A549 (cell line): ENCODE data around the gene POLR1C. TPM values are rescaled to one million over a fixed set of nuclear protein-coding genes. Genes with fewer than 3 reads are reported as not detected.
"Not testable (repeated sequence)": the region's sequence is repeated elsewhere in the genome, so short reads cannot be mapped to it uniquely, and the experiment has no call there.

Source experiments
- ATAC-seq, 2 experiments: fragments of 200-7000 bp in 1 of 2; fragments of >200 bp in 1 of 2; cut with Nextera tagmentation in 1 of 2; cut with Tn5 transposase in 1 of 2; 3 replicates each; pipeline versions ENCODE4 v1.8.0 to v1.9.1; 2018 to 2020; ENCODE audit warnings: mild to moderate bottlenecking in 1 of 2, moderate library complexity in 1 of 2
- CTCF ChIA-PET: fragments of 300-600 bp; sonication (Branson Sonifier 250); formaldehyde crosslinking; extraction: SDS; loops from one replicate; lab custom pipeline; 2021; ENCODE audit warnings: antibody characterized with exemption, inconsistent platforms; lab: Yijun Ruan, JAX
- POLR2A ChIA-PET: fragments of 350-600 bp; formaldehyde crosslinking; extraction: SDS; loops from one replicate; lab custom pipeline; 2021; ENCODE audit warnings: antibody characterized with exemption, inconsistent platforms; lab: Yijun Ruan, JAX
- DNase-seq, 2 experiments: peaks; one replicate each; pipeline versions ENCODE4 v3.0.0 to v3.0.0-alpha.2; 2011 to 2016; ENCODE audit warnings: low read depth in 1 of 2, low spot score in 1 of 2
- FAIRE-seq: peaks from 2 replicates; lab custom pipeline; 2011; peaks lifted over from hg19 to GRCh38; lab: Jason Lieb, UNC
- H3K27ac ChIP-seq, 2 experiments: fragments of >200 bp; sonication (Bioruptor Twin); formaldehyde crosslinking; 3 replicates each; pipeline ENCODE4 v1.5.1; 2016 to 2017
- H3K4me1 ChIP-seq: fragments of >200 bp; sonication (Bioruptor Twin); formaldehyde crosslinking; 3 replicates; pipeline ENCODE4 v1.6.1; 2016
- H3K4me2 ChIP-seq: fragments of >200 bp; sonication (Bioruptor Twin); formaldehyde crosslinking; 3 replicates; pipeline ENCODE4 v1.6.1; 2016
- H3K4me3 ChIP-seq: fragments of >200 bp; sonication (Bioruptor Twin); formaldehyde crosslinking; 3 replicates; pipeline ENCODE4 v1.5.1; 2016
- H3K9me3 ChIP-seq: fragments of >200 bp; sonication (Bioruptor Twin); formaldehyde crosslinking; 3 replicates; pipeline ENCODE4 v1.6.1; 2016
- BHLHE40 ChIP-seq: IDR thresholded peaks from 2 replicates; pipeline ENCODE4 v1.6.1; 2012; ENCODE audit warnings: low read depth, low read length, inconsistent platforms
- CBX2 ChIP-seq: fragments of 200-600 bp; sonication (generic); IDR thresholded peaks from 2 replicates; pipeline ENCODE4 v1.6.1; 2016; ENCODE audit warnings: low read depth, mild to moderate bottlenecking, borderline replicate concordance
- CEBPB ChIP-seq, 2 experiments: fragments of >200 bp in 1 of 2; sonication (Bioruptor Twin) in 1 of 2; formaldehyde crosslinking in 1 of 2; IDR thresholded peaks; 2 replicates each; pipeline ENCODE4 v1.6.1; 2012 to 2016
- CHD4 ChIP-seq: fragments of 200-600 bp; sonication (generic); IDR thresholded peaks from 2 replicates; pipeline ENCODE4 v1.6.1; 2016; ENCODE audit warnings: antibody characterized with exemption, mild to moderate bottlenecking, borderline replicate concordance
- CTCF ChIP-seq: fragments of >200 bp; sonication (Bioruptor Twin); formaldehyde crosslinking; IDR thresholded peaks from 3 replicates; pipeline ENCODE4 v1.5.1; 2016
- E2F6 ChIP-seq: IDR thresholded peaks from 2 replicates; pipeline ENCODE4 v1.6.1; 2012; ENCODE audit warnings: low read depth, borderline replicate concordance
- EHF ChIP-seq: fragments of 250-450 bp; sonication (Bioruptor Pico); IDR thresholded peaks from 2 replicates; pipeline ENCODE4 v1.5.0; 2020; ENCODE audit warnings: mild to moderate bottlenecking
- ELK1 ChIP-seq: fragments of 150-350 bp; IDR thresholded peaks from 2 replicates; pipeline ENCODE4 v1.6.1; 2014; ENCODE audit warnings: low read depth, mild to moderate bottlenecking, low read length
- FOSB ChIP-seq: fragments of 250-450 bp; sonication (Bioruptor Pico); IDR thresholded peaks from 2 replicates; pipeline ENCODE4 v1.5.0; 2020; ENCODE audit warnings: mild to moderate bottlenecking, moderate library complexity
- GATA3 ChIP-seq: IDR thresholded peaks from 2 replicates; pipeline ENCODE4 v1.6.1; 2012; ENCODE audit warnings: borderline replicate concordance
- HDAC2 ChIP-seq: fragments of 200-600 bp; sonication (generic); IDR thresholded peaks from 2 replicates; pipeline ENCODE4 v1.6.1; 2016
- HES2 ChIP-seq: fragments of >200 bp; sonication (Bioruptor Twin); formaldehyde crosslinking; IDR thresholded peaks from 2 replicates; pipeline ENCODE4 v1.6.1; 2016
- HEYL ChIP-seq: fragments of 250-450 bp; sonication (Bioruptor Pico); IDR thresholded peaks from 2 replicates; pipeline ENCODE4 v1.8.0; 2021; ENCODE audit warnings: mild to moderate bottlenecking, moderate library complexity
- HMGXB4 ChIP-seq: fragments of 250-450 bp; sonication (Bioruptor Pico); IDR thresholded peaks from 2 replicates; pipeline ENCODE4 v1.5.0; 2021; ENCODE audit warnings: mild to moderate bottlenecking, moderate library complexity, borderline replicate concordance
- HOXB13 ChIP-seq: fragments of 250-450 bp; sonication (Bioruptor Pico); IDR thresholded peaks from 2 replicates; pipeline ENCODE4 v1.5.0; 2020; ENCODE audit warnings: low read depth, mild to moderate bottlenecking, moderate library complexity
- KDM5A ChIP-seq: fragments of 200-600 bp; sonication (generic); IDR thresholded peaks from 2 replicates; pipeline ENCODE4 v1.6.1; 2016; ENCODE audit warnings: antibody characterized with exemption, mild to moderate bottlenecking
- MYC ChIP-seq: IDR thresholded peaks from 2 replicates; pipeline ENCODE4 v1.6.1; 2012; ENCODE audit warnings: mild to moderate bottlenecking, inconsistent platforms, low read length, improper control_type of control experiment, borderline replicate concordance
- NPAS2 ChIP-seq: fragments of 250-450 bp; sonication (Bioruptor Pico); IDR thresholded peaks from 2 replicates; pipeline ENCODE4 v1.8.0; 2022; ENCODE audit warnings: mild to moderate bottlenecking, moderate library complexity, borderline replicate concordance
- PHF8 ChIP-seq: fragments of 200-600 bp; sonication (generic); IDR thresholded peaks from 2 replicates; pipeline ENCODE4 v1.6.1; 2016; ENCODE audit warnings: low read depth, mild to moderate bottlenecking, antibody characterized with exemption, moderate library complexity, borderline replicate concordance
- POLR2AphosphoS2 ChIP-seq: conservative IDR thresholded peaks from 2 replicates; pipeline ENCODE4 v1.6.1; 2012; ENCODE audit warnings: low read length, improper control_type of control experiment, inconsistent platforms
- RAD21 ChIP-seq, 2 experiments: fragments of >200 bp in 1 of 2; sonication (Bioruptor Twin) in 1 of 2; formaldehyde crosslinking in 1 of 2; IDR thresholded peaks in 1 of 2; conservative IDR thresholded peaks in 1 of 2; 2 replicates in 1 of 2; 3 replicates in 1 of 2; pipeline ENCODE4 v1.6.1; 2012 to 2018; ENCODE audit warnings: inconsistent platforms in 1 of 2
- SREBF2 ChIP-seq: fragments of 450-650 bp; IDR thresholded peaks from 2 replicates; pipeline ENCODE4 v1.6.1; 2014; ENCODE audit warnings: mild to moderate bottlenecking, moderate library complexity
- TFCP2L1 ChIP-seq: fragments of 250-450 bp; sonication (Bioruptor Pico); IDR thresholded peaks from 2 replicates; pipeline ENCODE4 v1.5.0; 2021; ENCODE audit warnings: mild to moderate bottlenecking
- TP53 ChIP-seq: fragments of 250-450 bp; sonication (Bioruptor Pico); IDR thresholded peaks from 2 replicates; pipeline ENCODE4 v1.5.0; 2021; ENCODE audit warnings: mild to moderate bottlenecking, moderate library complexity
- ZFP36 ChIP-seq: fragments of 450-650 bp; IDR thresholded peaks from 2 replicates; pipeline ENCODE4 v1.6.1; 2014; ENCODE audit warnings: borderline replicate concordance; ENCODE audit not compliant: partially characterized antibody
- WGBS: methylation state at CpG from one replicate; pipeline ENCODE4 v1.1.6; 2017; ENCODE audit errors: missing lambda C conversion rate; 5-methylcytosine and 5-hydroxymethylcytosine counted together
- polyA plus RNA-seq, 4 experiments: library from polyadenylated mRNA; depleted of rRNA in 3 of 4; stranded (reverse); fragments of >200 nt; fragmentation: RNase III in 1 of 4; extraction: RNeasy Plus Mini Kit Qiagen cat#74134 plus additional on column Dnase treatment in 1 of 4; gene quantifications; 2 replicates in 3 of 4; 3 replicates in 1 of 4; pipeline ENCODE4 v1.2.3, GENCODE V29; 2011 to 2017

The POLR1C gene
- polyA plus RNA-seq, 2 of the 4 experiments (the other 2 are of a cell fraction), result 48.5 to 63.1 TPM

GRCh38 chr6:43532201-43532600, 15.3 kb downstream of the POLR1C start (continued):
- TF ChIP-seq HMGXB4 (CRISPR knock-in tag) (no peak), HOXB13 (CRISPR knock-in tag) (no peak), SREBF2 (no peak), MYC (no peak), EHF (CRISPR knock-in tag) (no peak), HEYL (CRISPR knock-in tag) (no peak), POLR2AphosphoS2 (no peak), FOSB (CRISPR knock-in tag) (no peak), NPAS2 (CRISPR knock-in tag) (no peak)

- POLR2A ChIA-PET, H3K9me3 ChIP-seq, H3K4me2 ChIP-seq, DNase-seq, H3K27ac ChIP-seq, ATAC-seq, FAIRE-seq, H3K4me3 ChIP-seq, H3K4me1 ChIP-seq: not testable (repeated sequence)
- whole genome bisulfite sequencing, result 95% methylated on average over 7 of the region's 17 CpGs
- CTCF ChIA-PET, result interaction anchor here (1.6 kb wide), 1 partner anchor 32 kb away, joined by 4 read pairs; no protein-coding TSS in a partner anchor
These were observed 22.1 kb downstream of the POLR1C start for GRCh38 chr6:43538986-43539385.

GRCh38 chr6:43539409-43539808, 22.5 kb downstream of the POLR1C start:
- H3K4me2 ChIP-seq, ATAC-seq, H3K27ac ChIP-seq, H3K4me3 ChIP-seq, FAIRE-seq, H3K9me3 ChIP-seq, DNase-seq, POLR2A ChIA-PET, H3K4me1 ChIP-seq: not testable (repeated sequence)
- CTCF ChIA-PET, result interaction anchor here (1.6 kb wide), 1 partner anchor 32 kb away, joined by 4 read pairs; no protein-coding TSS in a partner anchor
- WGBS, result 95% methylated on average over 20 of the region's 20 CpGs

- ChIA-PET POLR2A (no interaction called here), CTCF (no interaction called here)
- Histone ChIP-seq H3K4me2 (no peak overlapping the region), H3K27ac (no peak overlapping the region), H3K4me1 (no peaks in the 10 kb centered on the region), H3K9me3 (no peaks in the 10 kb centered on the region), H3K4me3 (no peak overlapping the region)
- no peak for DNase-seq
- ATAC-seq, result no peak
- no peak for FAIRE-seq
- 93% methylated on average over 5 of the region's 5 CpGs for WGBS
- TF ChIP-seq HES2, result no peak
- no peak for TF ChIP-seq ELK1
- no peak for TF ChIP-seq BHLHE40
- no peak for TF ChIP-seq CEBPB (IDR thresholded peaks at IDR 0.05)
- TF ChIP-seq ZFP36, result no peak
- TF ChIP-seq KDM5A, result no peak
- no peak for TF ChIP-seq TP53 (CRISPR knock-in tag)
- TF ChIP-seq E2F6, result no peak
- no peak for TF ChIP-seq CHD4
- no peak for TF ChIP-seq RAD21 (conservative IDR thresholded peaks at IDR 0.05 in 1 of 2, IDR thresholded peaks at IDR 0.05 in 1 of 2)
- TF ChIP-seq TFCP2L1 (CRISPR knock-in tag), result no peak
- no peak for TF ChIP-seq HDAC2
- TF ChIP-seq CBX2, result no peak
- no peak for TF ChIP-seq GATA3
- TF ChIP-seq PHF8, result no peak
- TF ChIP-seq HMGXB4 (CRISPR knock-in tag), result no peak
- TF ChIP-seq CTCF, result no peak
These were observed 23.6 kb downstream of the POLR1C start for GRCh38 chr6:43540507-43540906.
